GM19025 (cell line): ENCODE results near the gene GPR55.

ENCODE experiments used
- ATAC-seq: cut with Tn5 transposase; IDR thresholded peaks from one replicate; pipeline ENCODE4 v1.9.1; 2021; ENCODE audit warnings: mild to moderate bottlenecking, low read depth, moderate library complexity; ENCODE audit not compliant: unreplicated experiment

GPR55 gene

DNA sequence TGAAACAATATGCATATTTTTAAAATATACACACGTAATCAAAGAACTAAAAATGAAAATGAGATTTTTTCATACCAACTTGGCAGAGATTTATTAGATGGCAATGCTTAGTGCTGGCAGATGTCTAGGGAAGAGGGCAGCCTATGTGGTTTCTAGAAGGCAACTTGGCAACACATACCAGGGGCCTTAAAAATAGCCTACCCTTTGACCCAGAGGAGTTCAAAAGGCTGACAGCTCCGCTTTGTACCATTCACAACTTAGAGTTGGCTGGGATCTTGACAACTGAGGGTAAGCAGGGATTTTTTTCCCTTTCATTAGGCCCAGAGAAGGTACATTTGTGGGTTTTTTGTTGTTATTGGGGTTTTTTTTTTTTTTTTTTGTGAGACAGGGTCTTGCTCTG is 26.4 kb upstream of the GPR55 start:
- no peak for ATAC-seq

DNA sequence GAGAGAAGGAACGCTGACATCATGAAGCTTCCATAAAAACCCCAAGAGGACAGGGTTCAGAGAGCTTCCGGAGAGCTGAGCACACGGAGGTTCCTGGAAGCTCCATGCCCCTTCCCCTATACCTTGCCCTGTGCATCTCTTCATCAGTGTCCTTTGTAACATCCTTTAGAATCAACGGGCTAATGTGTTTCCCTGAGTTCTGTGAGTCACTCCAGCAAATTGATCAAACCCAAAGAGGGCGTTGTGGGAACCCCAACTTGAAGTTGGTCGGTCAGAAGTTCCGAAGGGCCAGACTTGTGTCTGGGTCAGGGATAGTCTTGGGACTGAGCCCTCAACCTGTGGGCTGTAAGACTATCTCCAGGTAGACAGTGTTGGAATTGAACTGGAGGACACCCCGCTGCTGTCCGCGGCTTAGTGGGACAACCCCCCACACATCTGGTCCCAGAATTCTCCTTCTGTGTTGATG is 25.9 kb upstream of the GPR55 start:
- ATAC-seq: no peak

DNA sequence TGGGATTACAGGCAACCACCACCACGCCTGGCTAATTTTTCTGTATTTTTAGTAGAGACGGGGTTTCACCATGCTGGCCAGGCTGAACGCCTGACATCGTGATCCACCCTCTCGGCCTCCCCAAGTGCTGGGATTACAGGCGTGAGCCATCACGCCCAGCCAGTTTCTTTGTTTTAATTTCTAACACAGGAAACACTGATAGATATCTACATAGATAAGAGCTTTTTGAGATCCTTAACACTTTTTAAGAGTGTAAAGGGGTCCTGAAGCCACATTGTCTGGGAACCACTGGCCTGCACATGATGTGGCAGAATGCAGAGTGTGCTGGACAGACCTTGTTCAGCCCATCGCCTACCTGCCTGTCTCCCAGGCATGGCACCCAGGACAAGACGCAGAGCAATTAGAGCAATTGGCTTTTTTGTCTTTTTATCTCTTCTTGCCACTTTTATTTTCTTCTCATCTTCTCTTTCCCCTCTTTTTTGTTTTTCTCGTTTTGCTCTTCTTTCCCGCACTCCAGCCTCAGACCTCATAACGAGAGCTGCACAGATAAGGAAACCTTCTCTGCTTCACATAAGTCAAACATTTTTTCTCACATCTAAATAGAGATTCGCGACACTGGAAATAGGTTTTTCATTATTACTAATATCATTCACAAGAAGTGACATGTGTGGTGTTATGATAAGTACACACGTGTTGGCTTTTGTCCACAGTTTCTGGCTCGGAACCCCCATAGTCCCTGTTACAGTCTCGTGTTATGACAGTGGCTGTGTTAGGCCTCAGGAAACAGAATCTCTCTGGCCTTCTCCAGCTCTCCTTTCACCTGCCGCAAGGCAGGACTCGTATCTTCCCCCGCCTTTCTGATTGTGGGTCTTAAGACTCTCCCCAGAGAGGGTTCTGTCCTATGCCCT is 25.2 kb upstream of the GPR55 start:
- peak; percentile 56 for ATAC-seq

DNA sequence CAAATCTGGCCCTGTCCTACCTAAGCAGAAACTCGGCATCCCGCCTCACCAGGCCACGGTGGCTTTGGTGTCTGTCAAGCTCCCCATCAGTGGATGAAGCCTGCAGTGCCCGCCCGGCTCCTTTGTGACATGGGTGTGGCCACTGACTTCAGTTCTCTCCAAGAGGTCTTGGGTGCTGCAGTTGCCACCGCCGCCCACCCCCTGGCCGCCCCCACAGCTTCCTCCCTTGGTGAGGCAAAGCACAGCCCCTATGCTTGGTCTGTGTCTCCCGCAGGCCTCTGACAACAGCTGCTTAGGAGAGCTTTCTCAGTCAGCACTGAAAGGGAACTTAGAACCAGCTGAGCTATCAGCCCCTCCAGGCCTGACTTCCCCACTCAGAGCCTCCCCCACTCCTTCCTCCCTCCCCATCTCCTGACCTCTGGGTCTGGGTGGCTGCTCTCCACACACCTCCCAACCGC is 22.9 kb upstream of the GPR55 start:
- no peak for ATAC-seq

DNA sequence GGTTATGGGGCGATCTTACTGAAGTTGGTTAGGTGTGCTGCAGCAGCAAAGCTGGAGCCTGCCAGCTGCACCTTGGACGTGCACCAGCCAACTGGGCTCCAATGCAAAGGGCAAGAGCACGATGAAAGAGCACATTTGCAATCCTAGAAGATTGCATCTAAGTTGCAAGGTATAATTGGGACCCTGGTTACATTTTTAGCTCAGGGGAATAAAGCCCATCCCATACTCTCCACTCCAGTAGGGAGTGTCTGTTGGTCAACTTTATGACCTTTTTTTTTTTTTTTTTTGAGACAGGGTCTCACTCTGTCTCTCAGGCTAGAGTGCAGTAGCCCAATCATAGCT is 22.2 kb upstream of the GPR55 start:
- no peak for ATAC-seq

DNA sequence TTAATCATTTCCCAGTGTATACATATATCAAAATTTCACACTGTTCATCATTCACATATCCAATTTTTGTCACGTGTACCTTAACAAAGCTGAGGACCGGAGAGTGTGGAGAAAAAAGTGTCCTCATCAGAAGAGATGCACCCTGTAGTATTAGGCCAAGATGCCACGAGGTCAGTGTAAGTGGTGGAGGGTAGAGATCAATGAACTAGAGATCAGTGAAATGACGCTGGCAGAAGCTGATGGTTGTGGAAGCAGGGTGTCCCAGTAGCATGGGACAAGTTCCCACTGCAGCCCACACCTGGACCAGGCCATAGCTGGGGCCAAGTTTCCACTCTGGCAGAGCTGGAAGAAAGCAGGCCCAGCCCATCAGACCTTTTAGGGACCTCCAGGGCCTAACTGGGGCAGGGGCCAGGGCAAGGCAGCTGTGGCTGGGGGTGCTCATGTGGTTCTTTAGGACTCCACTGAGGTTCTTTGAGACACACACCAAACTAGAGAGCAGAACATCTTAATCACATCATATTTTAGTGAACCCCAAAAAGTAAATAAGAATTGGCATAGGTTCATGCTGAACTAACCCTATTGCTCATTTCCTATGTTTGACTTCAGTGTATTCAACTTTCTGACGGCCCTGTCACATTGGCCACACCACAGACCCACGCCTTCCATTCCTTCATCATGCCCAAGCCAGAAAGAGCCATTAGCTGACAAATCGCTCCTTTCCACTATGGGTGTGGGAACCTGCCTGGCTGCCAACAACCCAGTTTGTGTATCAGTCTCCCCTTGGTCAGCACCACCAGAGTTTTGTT is 21.6 kb upstream of the GPR55 start:
- ATAC-seq: no peak

DNA sequence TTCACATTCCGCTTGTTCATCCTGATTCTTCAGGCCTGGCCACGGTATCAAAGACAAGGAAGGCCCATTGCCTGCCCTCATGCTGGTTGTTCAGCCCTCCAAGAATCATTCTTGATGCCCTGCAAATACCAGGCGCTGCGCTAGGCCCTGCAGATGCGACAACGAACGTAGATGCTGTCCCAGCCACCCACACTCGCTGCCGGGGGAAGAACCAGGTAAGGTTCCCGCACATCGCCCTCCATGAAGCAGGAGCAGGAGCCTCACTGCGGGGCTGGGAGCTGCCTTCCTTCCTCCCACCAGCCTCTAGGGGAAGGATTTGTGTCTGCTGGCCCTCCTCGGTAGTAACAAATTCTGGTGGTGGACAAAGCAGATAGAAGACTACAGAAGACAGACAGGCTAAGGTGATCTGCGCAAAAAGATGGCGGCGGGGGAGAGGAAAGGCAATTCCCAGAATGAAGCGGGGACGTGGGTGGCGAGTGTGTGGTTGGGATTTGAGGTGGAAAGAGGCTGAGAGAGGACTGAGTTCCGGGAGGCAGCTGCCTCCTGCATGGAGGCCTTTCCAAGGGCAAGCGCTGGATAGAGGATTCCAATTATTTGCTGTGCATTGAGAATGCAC is 19.8 kb upstream of the GPR55 start:
- no peak for ATAC-seq

DNA sequence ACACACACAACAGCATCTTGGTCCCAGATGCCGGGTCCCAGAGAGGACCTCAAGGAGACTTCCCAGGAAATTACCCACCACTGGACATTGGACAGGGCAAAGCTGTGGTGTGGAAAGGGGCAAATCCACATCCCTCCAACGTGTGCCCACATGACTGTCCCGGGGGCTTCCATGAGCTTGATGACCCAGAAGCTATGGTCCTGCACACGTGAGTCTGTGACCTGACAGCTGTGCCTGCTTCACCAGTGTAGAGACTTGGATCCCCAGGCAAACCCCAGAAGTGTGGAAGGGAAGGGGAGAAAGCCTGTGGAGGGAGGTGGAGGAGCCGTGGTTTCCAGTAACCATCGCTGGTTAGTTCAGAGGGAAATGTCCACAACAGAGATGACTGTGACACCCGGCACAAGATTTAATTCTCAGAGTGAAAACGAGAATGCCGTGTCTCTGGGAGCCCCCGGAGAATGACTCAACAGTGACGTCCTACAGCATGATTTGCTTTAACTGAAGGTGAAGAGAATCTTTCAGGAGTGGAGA is 19.1 kb upstream of the GPR55 start:
- ATAC-seq: peak; percentile 50

DNA sequence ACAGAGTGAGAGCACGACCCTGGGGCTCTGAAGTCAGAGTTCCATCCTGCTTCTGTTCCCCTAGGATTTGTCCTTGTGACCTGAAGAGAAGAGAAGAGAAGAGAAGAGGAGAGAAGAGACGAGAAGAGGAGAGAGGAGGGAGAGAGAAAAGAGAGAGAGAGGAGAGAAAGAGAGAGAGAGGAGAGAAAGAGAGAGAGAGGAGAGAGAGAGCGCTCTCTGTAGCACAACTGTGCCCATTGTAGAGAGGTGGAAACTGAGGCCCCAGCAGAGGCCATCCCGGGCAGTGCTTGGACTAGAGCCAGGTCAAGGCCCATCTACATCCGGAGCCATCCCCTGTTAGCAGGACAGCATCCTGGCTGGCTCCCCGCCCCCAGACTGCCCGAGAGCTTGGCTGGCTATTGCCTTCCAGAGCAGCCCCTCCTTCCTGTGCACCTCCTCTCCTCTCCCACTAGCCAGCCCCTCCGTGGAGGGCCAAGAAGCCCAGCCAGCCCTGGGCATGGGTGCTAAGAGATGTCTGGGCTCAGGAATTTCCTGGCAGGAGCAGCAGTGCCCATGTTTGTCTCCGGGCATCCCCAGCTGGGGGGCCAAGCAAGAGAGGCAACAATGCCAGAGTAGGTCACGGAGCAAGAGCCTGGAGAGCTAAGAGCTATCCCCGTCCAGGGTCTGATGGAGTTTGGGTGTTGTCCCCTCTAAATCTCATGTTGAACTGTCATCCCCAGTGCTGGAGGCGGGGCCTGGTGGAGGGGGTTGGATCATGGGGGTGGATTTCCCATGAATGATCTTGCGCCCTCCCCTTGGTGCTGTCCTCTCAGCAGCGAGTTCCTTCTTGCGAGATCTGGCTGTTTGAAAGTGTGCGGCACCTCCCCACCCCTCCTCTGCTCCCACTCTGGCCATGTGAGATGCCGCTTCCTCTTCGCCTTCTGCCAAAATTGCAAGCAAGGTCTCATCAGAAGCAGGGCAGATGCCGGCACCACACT is 18.2 kb upstream of the GPR55 start:
- peak; percentile 59 for ATAC-seq

DNA sequence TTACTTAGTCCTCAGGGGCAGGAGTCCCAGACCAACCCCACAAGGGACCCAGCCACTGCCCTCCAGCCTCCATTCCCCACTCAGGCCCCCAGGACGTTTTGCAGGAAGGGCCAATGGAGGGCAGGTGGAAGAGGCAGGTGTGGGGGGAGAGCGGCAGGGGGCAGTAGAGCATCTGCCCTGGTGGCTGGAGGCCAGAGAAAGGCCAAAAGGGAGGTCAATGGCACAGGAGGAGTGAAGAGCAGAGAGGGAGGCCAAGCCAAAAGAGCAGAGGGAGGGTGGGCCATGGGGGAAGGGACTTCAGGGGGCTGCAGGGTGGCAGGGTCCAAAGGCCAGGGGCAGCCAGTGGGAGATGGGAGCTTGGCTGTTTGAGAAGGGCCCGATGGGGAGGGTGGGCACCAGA is 17.3 kb upstream of the GPR55 start:
- ATAC-seq: no peak

DNA sequence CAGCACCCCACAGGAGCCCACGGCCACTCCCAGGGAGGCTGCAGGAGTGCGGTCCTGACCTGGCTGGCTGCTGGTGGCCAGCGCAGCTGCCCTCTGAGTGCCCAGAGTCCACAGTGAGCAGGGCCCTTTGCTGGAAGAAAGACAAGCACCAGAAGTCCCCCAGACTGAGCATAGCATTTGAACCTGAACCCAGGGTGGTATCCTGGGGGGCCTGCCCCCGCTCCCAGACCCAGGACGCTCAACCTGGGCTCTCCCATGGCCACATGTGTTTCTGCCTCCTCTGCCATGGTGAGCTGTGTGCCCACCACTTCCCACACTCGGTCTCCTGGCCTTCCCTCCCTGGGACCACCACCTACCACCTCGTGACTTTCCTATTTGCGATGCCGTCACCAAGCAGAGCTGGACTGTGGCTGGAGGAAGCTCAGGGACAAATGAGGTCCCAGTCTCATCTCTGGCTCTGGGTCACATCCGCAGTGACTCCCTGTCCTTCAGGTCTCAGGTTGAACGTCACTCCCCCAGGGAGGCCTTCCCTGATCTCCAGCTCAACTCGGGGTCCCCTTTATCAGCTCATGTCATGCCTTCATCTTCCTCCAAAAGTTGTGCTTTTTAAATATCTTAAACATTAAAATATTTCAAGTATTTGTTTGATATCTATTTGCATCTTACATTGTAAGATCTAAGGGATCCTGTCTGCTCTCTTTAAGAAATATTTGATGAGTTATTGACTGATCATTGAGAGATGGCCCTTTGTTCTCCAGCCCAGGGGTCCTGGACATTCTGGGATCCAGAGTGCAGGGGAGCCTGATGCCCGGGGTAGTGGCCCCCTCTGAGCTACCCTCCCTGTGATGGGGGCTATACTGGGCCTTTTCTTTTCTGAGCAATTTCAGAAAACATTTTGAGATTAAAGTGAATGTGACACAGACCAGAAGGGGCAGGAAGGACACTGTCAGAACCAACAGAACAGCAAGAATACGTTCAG is 16.4 kb upstream of the GPR55 start:
- ATAC-seq: no peak

DNA sequence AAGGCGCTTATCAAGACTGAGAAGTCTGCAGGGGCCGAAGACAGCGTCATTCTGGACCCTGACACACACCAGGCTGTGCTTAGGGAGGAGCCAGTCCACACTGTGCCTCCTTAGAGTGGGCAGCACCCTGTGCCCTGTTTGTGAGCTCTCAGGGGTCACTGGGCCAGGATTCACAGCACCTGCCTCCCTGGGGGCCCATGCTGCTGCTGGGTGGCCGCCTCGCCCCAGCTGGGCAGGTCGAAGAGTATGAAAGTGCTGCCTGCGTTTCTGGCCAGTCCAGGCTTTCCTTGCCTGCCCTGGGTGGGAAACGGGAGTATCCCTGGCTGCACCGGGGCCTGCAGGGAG is 15.4 kb upstream of the GPR55 start:
- no peak for ATAC-seq

DNA sequence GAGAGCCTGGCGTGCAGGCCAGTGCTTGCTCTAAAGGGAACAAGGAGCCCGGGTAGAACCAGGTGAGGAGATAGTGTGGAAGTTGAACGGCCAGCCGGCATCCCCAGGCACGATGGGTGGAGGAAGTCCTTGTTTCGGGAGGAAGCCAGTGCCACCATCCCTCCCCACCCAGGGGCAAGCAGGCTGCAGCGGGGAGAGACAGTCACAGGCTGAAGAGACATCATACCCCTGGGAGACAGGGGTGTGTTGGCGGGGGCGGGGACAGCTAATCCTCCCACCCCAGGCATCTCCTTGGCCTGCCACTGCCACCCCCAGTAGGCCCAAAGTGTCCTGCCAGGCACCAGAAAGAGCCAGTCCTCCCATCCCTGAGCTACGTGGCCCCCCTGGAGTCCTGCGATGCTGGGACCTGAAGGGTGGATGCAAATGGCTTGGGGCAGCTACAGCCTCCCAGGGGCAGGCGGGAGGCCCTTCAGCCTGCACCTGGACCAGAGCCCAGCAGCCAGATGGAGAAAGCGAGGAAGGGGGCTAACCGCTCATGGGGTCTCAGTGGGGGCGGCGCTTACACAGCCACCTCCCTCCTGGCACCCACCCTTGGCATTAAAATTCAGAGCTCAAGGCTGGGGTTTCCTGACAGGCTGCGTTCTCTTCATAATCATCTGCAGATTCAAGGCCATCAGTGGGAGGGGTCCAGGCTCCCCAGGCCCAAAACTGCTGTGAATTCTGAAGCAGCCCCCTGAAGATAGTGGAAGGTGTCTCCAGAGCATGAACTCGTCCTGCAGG is 14.8 kb upstream of the GPR55 start:
- no peak for ATAC-seq

DNA sequence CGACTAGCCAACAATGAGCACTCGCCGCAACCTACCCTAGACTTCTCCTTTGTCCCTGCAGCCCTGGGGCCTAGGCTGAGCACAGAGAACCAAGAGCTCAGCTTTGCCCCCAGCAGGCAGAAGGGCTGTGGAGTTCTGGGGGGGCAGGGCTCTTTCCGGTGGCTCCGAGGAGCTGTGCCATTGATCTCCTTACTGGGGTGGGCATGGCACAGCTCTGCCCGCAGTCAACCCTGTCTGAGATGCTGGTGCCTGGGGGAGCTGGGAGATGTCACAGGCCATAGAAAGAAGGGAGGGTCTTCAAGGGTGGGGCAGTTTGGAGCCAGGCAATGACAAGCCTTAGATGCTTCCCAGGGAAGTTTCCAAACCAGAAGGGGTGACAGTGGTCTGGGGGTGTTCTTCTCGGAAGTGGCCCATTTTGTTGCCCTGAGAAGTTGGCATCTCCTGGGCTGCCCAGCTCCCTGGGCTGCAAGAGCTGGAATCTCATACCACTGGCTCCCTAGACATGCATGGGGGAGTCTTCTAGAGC is 14.1 kb upstream of the GPR55 start:
- no peak for ATAC-seq

DNA sequence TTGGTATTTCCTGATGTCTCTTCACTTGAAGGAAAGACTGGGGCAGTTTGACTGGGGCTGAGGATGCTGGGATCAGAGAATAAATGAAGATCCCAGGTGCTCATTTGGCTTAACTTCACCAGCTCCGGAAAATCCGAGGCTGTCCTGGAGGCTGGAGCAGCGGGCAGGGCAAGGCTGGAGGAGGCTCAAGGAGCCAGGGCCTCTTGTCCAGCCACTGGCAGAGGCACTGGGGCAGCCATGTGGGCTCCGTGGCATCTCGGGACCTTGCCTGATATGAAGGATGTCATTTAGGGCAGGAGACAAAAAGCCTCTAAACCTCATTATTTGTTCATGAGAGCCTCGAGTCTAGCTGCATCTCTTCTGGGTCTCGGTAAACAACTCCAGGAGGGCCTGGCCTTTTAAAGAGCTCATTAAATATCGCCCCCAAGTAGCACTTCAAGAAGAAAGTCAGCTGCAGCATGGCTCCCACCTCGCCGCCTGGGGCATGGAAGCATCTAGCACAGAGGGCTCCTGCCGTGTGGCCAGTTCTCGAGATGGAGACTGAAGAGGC is 13.5 kb upstream of the GPR55 start:
- ATAC-seq: no peak

DNA sequence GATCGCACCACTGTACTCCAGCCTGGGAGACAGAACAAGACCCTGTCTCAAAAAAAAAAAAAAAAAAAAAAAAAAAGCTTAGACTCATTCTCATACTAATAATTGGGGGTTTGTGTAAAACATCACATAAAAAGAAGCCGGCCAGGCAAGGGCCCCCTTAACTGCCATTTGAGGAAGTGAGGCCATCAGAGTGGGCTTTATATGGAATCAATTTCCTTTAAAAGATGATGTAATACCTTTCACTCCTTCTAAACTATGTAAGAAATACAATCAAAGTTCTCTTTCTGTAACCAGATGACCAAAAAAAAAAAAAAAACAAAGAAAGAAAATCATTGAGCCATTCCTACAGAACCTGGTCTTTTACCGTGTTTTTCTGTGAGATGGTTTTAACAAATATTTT is 13.1 kb upstream of the GPR55 start:
- ATAC-seq: no peak

DNA sequence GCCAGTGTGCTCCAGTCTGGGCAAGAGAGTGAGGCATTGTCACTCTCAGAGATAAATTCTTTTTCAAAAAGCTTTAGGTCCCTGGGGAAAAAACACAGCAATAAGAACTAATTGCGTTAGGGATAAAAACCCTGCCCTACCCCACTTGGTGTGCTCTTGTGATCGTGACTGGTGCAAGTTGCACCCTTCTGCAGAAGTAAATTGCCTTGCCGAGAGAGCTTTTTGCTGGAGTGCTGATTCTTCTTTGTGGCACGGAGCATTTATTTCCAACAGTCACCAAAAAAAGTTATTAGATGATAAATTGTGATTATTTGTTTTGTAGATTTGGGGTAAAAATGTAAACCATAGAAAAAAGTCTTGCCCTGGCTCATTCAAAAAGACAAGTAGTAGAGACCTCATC is 12.3 kb upstream of the GPR55 start:
- no peak for ATAC-seq
